Trophoblast cell (in vitro differentiated cells and primary cell): ENCODE data around the gene TMEM61.

Experiments used
- DNase-seq, 2 donors: peaks; one replicate each; pipeline ENCODE4 v3.0.0-alpha.2; 2016
- H2AFZ ChIP-seq: 2 replicates; pipeline ENCODE4 v1.6.1; 2013; ENCODE audit warnings: low read length, moderate library complexity, mild to moderate bottlenecking; ENCODE audit not compliant: insufficient read depth, poor library complexity
- H2AK5ac ChIP-seq: 2 replicates; pipeline ENCODE4 v1.6.1; 2013; ENCODE audit warnings: mild to moderate bottlenecking, low read length
- H2BK120ac ChIP-seq: 2 replicates; pipeline ENCODE4 v1.6.1; 2013; ENCODE audit warnings: low read length, mild to moderate bottlenecking, moderate library complexity; ENCODE audit not compliant: insufficient read depth, poor library complexity
- H2BK12ac ChIP-seq: 2 replicates; pipeline ENCODE4 v1.6.1; 2013; ENCODE audit warnings: mild to moderate bottlenecking, low read length, moderate library complexity
- H2BK5ac ChIP-seq: 2 replicates; pipeline ENCODE4 v1.6.1; 2013; ENCODE audit warnings: low read length, low read depth, moderate library complexity, mild to moderate bottlenecking; ENCODE audit not compliant: poor library complexity
- H3K14ac ChIP-seq: 2 replicates; pipeline ENCODE4 v1.6.1; 2013; ENCODE audit warnings: mild to moderate bottlenecking, low read length
- H3K18ac ChIP-seq: 2 replicates; pipeline ENCODE4 v1.6.1; 2013; ENCODE audit warnings: mild to moderate bottlenecking, low read length
- H3K23ac ChIP-seq: 2 replicates; pipeline ENCODE4 v1.6.1; 2013; ENCODE audit warnings: low read length
- H3K27ac ChIP-seq: 2 replicates; pipeline ENCODE4 v1.5.1; 2013; ENCODE audit warnings: low read depth, mild to moderate bottlenecking, inconsistent platforms, low read length, moderate library complexity
- H3K27me3 ChIP-seq: 2 replicates; pipeline ENCODE4 v1.6.1; 2013; ENCODE audit warnings: inconsistent platforms, mild to moderate bottlenecking, low read length, moderate library complexity; ENCODE audit not compliant: insufficient read depth
- H3K36me3 ChIP-seq, 2 experiments: 1 replicate in 1 of 2; 2 replicates in 1 of 2; pipeline ENCODE4 v1.6.1; 2013; ENCODE audit warnings: low read length in 2 of 2, mild to moderate bottlenecking in 2 of 2, moderate library complexity in 1 of 2; ENCODE audit not compliant: insufficient read depth in 2 of 2, control insufficient read depth in 1 of 2
- H3K4ac ChIP-seq: 2 replicates; pipeline ENCODE4 v1.6.1; 2013; ENCODE audit warnings: low read depth, mild to moderate bottlenecking, low read length, moderate library complexity
- H3K4me1 ChIP-seq, 2 experiments: 1 replicate in 1 of 2; 2 replicates in 1 of 2; pipeline ENCODE4 v1.6.1; 2013; ENCODE audit warnings: low read length in 2 of 2, mild to moderate bottlenecking in 2 of 2, moderate library complexity in 1 of 2; ENCODE audit not compliant: insufficient read depth in 2 of 2, control insufficient read depth in 1 of 2
- H3K4me2 ChIP-seq: 2 replicates; pipeline ENCODE4 v1.6.1; 2013; ENCODE audit warnings: inconsistent platforms, mild to moderate bottlenecking, low read length, moderate library complexity
- H3K4me3 ChIP-seq: 2 replicates; pipeline ENCODE4 v1.5.1; 2013; ENCODE audit warnings: mild to moderate bottlenecking, low read depth, low read length, inconsistent platforms
- H3K79me1 ChIP-seq: one replicate; pipeline ENCODE4 v1.6.1; 2013; ENCODE audit warnings: low read length
- H3K79me2 ChIP-seq: 2 replicates; pipeline ENCODE4 v1.6.1; 2013; ENCODE audit warnings: low read length, mild to moderate bottlenecking; ENCODE audit not compliant: control insufficient read depth, insufficient read depth, poor library complexity
- H3K9ac ChIP-seq: 2 replicates; pipeline ENCODE4 v1.6.1; 2013; ENCODE audit warnings: mild to moderate bottlenecking, low read length
- H3K9me3 ChIP-seq: 2 replicates; pipeline ENCODE4 v1.6.1; 2013; ENCODE audit warnings: low read depth, mild to moderate bottlenecking, control low read depth, inconsistent platforms, low read length; ENCODE audit not compliant: insufficient read depth
- H4K12ac ChIP-seq: 2 replicates; pipeline ENCODE4 v1.6.1; 2013; ENCODE audit warnings: low read depth, mild to moderate bottlenecking, low read length, moderate library complexity
- H4K8ac ChIP-seq: 2 replicates; pipeline ENCODE4 v1.6.1; 2013; ENCODE audit warnings: low read depth, mild to moderate bottlenecking, low read length, moderate library complexity
- H4K91ac ChIP-seq: one replicate; pipeline ENCODE4 v1.6.1; 2013; ENCODE audit warnings: low read depth, mild to moderate bottlenecking, low read length, moderate library complexity
- WGBS: extraction: QIAGEN DNeasy Blood & Tissue Kit; methylation state at CpG from one replicate; pipeline ENCODE4 v1.1.7; 2013; ENCODE audit warnings: missing lambda C conversion rate; ENCODE audit not compliant: insufficient read length, insufficient coverage; ENCODE audit errors: extremely low coverage; 5-methylcytosine and 5-hydroxymethylcytosine counted together

TMEM61 gene

DNA sequence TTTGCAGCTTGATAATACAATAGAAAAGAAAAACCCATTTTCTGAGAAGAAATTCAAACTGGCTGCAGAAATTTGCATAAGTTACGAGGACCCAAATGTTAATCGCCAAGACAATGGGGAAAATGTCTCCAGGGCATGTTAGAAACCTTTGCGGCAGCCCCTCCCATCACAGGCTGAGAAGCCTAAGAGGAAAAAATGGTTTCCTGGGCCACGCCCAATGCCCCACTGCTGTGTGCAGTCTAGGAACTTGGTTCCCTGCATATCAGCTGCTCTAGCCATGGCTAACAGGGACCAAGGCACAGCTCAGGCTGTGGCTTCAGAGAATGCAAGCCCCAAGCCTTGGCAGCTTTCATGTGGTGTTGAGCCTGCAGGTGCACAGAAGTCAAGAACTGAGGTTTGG is 37.5 kb upstream of the TMEM61 start:
- H4K12ac ChIP-seq: no peak overlapping the region
- no peak overlapping the region for H4K8ac ChIP-seq
- H3K9me3 ChIP-seq: no peaks in the 10 kb centered on the region
- H3K23ac ChIP-seq: no peak overlapping the region
- DNase-seq: no peak
- H2BK5ac ChIP-seq: no peak overlapping the region
- H3K9ac ChIP-seq: no peak overlapping the region
- no peaks in the 10 kb centered on the region for H3K36me3 ChIP-seq
- H3K4me2 ChIP-seq: no peak overlapping the region
- no peak overlapping the region for H4K91ac ChIP-seq
- H3K4me3 ChIP-seq: no peak overlapping the region
- H3K27ac ChIP-seq: no peak overlapping the region
- no peak overlapping the region for H3K18ac ChIP-seq
- H3K14ac ChIP-seq: no peak overlapping the region
- no CpG with 5 or more reads among the region's 4 CpGs for WGBS
- H3K79me2 ChIP-seq: no peaks in the 10 kb centered on the region
- H3K4ac ChIP-seq: no peak overlapping the region
- H2BK12ac ChIP-seq: no peak overlapping the region
- no peak overlapping the region for H2AK5ac ChIP-seq
- no peaks in the 10 kb centered on the region for H3K27me3 ChIP-seq
- H2BK120ac ChIP-seq: no peak overlapping the region
- no peaks in the 10 kb centered on the region for H3K4me1 ChIP-seq
- no peaks in the 10 kb centered on the region for H3K79me1 ChIP-seq
- H2AFZ ChIP-seq: no peak overlapping the region

- Histone ChIP-seq H3K36me3 (no peaks in the 10 kb centered on the region), H3K18ac (no peak overlapping the region)
- WGBS: no CpG with 5 or more reads among the region's 9 CpGs
Observed at GRCh38 chr1:54944610-54945392, 35.6 kb upstream of the TMEM61 start.

GRCh38 chr1:54945393-54945936 is 35.0 kb upstream of the TMEM61 start:
- Histone ChIP-seq H3K4me1 (no peaks in the 10 kb centered on the region), H3K79me1 (peaks cover 2% of the 10 kb centered on the region), H2AFZ (no peak overlapping the region), H2BK120ac (no peak overlapping the region), H4K12ac (no peak overlapping the region), H4K91ac (no peak overlapping the region), H3K27ac (no peak overlapping the region), H3K79me2 (no peaks in the 10 kb centered on the region), H2BK5ac (no peak overlapping the region), H3K4me3 (no peak overlapping the region), H4K8ac (no peak overlapping the region), H3K27me3 (no peaks in the 10 kb centered on the region), H3K9ac (no peak overlapping the region), H3K9me3 (no peaks in the 10 kb centered on the region), H3K4me2 (no peak overlapping the region), H3K18ac (no peak overlapping the region), H3K36me3 (no peaks in the 10 kb centered on the region), H3K4ac (no peak overlapping the region), H3K23ac (no peak overlapping the region), H3K14ac (no peak overlapping the region), H2AK5ac (no peak overlapping the region), H2BK12ac (no peak overlapping the region)
- WGBS: no CpG with 5 or more reads among the region's 6 CpGs
- DNase-seq: no peak

More at GRCh38 chr1:54944610-54945392, 35.6 kb upstream of the TMEM61 start:
- no peaks in the 10 kb centered on the region for H3K79me1 ChIP-seq
- H4K12ac ChIP-seq: no peak overlapping the region
- H2BK120ac ChIP-seq: no peak overlapping the region
- no peak overlapping the region for H3K23ac ChIP-seq
- no peaks in the 10 kb centered on the region for H3K79me2 ChIP-seq
- no peaks in the 10 kb centered on the region for H3K4me1 ChIP-seq
- H3K4ac ChIP-seq: no peak overlapping the region
- no peak overlapping the region for H3K27ac ChIP-seq
- H2BK5ac ChIP-seq: no peak overlapping the region
- H3K9me3 ChIP-seq: no peaks in the 10 kb centered on the region
- no peak overlapping the region for H2AFZ ChIP-seq
- no peak overlapping the region for H3K4me3 ChIP-seq
- H3K14ac ChIP-seq: no peak overlapping the region
- H2AK5ac ChIP-seq: no peak overlapping the region
- no peak overlapping the region for H3K4me2 ChIP-seq
- H4K8ac ChIP-seq: no peak overlapping the region
- DNase-seq: peak; percentile 54 to 85
- H2BK12ac ChIP-seq: no peak overlapping the region
- no peak overlapping the region for H3K9ac ChIP-seq
- H4K91ac ChIP-seq: no peak overlapping the region
- no peaks in the 10 kb centered on the region for H3K27me3 ChIP-seq

- no peak overlapping the region for H3K4me2 ChIP-seq
- H3K4me1 ChIP-seq: peaks cover 7 to 8% of the 10 kb centered on the region in 2 experiments
- no peak overlapping the region for H3K18ac ChIP-seq
- no peak overlapping the region for H2BK12ac ChIP-seq
- no peak overlapping the region for H3K9ac ChIP-seq
- no peak overlapping the region for H3K14ac ChIP-seq
- H3K4ac ChIP-seq: no peak overlapping the region
- H3K79me2 ChIP-seq: no peaks in the 10 kb centered on the region
- H2BK120ac ChIP-seq: no peak overlapping the region
- H3K27me3 ChIP-seq: no peaks in the 10 kb centered on the region
- no peak overlapping the region for H2BK5ac ChIP-seq
- no peak overlapping the region for H3K23ac ChIP-seq
- no peaks in the 10 kb centered on the region for H3K9me3 ChIP-seq
- H4K8ac ChIP-seq: no peak overlapping the region
- H4K91ac ChIP-seq: no peak overlapping the region
- no peak for DNase-seq
- WGBS: no CpG with 5 or more reads among the region's 5 CpGs
- H3K27ac ChIP-seq: no peak overlapping the region
- no peak overlapping the region for H2AK5ac ChIP-seq
- H3K79me1 ChIP-seq: peaks cover 6% of the 10 kb centered on the region
- H3K4me3 ChIP-seq: no peak overlapping the region
- H3K36me3 ChIP-seq: no peaks in the 10 kb centered on the region
- H4K12ac ChIP-seq: no peak overlapping the region
- H2AFZ ChIP-seq: no peak overlapping the region
Observed at GRCh38 chr1:54947540-54947939, 32.9 kb upstream of the TMEM61 start.
